GM12872 (cell line): Measurements from ENCODE around the gene PPP1CA.

Source experiments
- TF ChIP-seq, protein P1 (sequence below): IDR thresholded peaks from 3 replicates; pipeline ENCODE4 v1.5.1; 2011; ENCODE audit warnings: low read depth, mild to moderate bottlenecking, low read length, moderate library complexity; ENCODE audit not compliant: insufficient read depth

Gene PPP1CA

GRCh38 chr11:67393437-67393836 is 8.2 kb downstream of the PPP1CA start:
- TF ChIP-seq, protein P1, sequence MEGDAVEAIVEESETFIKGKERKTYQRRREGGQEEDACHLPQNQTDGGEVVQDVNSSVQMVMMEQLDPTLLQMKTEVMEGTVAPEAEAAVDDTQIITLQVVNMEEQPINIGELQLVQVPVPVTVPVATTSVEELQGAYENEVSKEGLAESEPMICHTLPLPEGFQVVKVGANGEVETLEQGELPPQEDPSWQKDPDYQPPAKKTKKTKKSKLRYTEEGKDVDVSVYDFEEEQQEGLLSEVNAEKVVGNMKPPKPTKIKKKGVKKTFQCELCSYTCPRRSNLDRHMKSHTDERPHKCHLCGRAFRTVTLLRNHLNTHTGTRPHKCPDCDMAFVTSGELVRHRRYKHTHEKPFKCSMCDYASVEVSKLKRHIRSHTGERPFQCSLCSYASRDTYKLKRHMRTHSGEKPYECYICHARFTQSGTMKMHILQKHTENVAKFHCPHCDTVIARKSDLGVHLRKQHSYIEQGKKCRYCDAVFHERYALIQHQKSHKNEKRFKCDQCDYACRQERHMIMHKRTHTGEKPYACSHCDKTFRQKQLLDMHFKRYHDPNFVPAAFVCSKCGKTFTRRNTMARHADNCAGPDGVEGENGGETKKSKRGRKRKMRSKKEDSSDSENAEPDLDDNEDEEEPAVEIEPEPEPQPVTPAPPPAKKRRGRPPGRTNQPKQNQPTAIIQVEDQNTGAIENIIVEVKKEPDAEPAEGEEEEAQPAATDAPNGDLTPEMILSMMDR = no peak

DNA sequence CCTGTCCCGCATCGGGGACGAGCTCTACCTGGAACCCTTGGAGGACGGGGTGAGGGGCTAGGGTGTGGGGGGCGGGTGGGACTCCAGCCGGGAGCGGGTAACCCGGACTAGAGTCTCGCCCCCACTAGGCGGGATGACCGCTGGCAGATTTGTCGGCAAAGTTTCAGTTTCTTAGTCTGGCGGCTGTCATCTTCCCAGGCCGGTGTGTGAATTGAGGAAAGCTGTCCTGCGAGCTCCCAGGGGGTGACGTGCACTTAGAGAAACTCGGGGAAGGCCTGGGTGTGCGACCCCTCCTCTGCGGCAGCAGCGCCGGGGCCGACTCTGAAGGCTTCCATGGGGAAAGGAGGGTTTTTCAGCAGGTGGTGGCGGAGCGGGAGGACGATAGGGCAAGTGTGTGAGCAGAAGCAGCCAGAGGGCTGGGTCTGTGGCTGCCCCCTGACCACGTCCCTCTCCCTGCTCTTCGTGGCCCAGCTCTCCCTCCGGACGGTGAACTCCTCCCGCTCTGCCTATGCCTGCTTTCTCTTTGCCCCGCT is 9.4 kb downstream of the PPP1CA start:
- TF ChIP-seq, protein P1 = no peak

- TF ChIP-seq, protein P1 = no peak
Observed at GRCh38 chr11:67391304-67392182, 10.1 kb downstream of the PPP1CA start, which contains the start of gene RAD9A. Gene RAD9A, plus strand, starts transcription at chr11:67391986. Its CDS starts 59 bp downstream, at chr11:67392045.

GRCh38 chr11:67390947-67391303 is 10.7 kb downstream of the PPP1CA start:
- TF ChIP-seq, protein P1 = no peak

DNA sequence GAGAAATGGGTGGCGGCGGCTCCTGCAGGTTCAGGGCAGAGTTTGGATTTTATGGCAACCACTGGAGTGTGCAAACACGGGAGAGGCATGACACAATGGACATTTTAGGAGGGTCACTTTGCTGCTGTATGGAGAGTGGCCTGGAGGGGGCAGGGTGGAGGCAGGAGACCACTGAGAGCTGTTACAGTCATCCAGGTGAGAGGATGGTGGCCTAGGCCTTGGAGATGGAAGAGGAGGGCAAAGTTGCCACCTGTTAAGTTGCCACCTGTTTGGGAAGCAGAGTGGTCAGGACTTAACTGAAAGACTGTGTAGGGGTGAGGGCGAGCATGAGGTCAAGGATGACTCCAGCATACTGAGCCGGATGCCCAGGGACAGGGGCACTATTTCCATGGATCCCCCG is 12.2 kb downstream of the PPP1CA start:
- TF ChIP-seq, protein P1 = peak; percentile 84

GRCh38 chr11:67387518-67387917 is 14.1 kb downstream of the PPP1CA start:
- TF ChIP-seq, protein P1 = no peak

- TF ChIP-seq, protein P1 = no peak
Observed at GRCh38 chr11:67387069-67387468, 14.6 kb downstream of the PPP1CA start.
